ENCODE measurements around the gene COX20.

Gene COX20

GRCh38 chr1:244850896-244851295 is 15.4 kb downstream of the COX20 start:
- no peak for DNase-seq (ENCODE audit: low read depth in 4 of 4, low spot score in 1 of 4)

- no peak for DNase-seq (ENCODE audit: low read depth in 4 of 4, low spot score in 1 of 4)
These were observed 16.2 kb downstream of the COX20 start for GRCh38 chr1:244851546-244852231.

- DNase-seq (ENCODE audit: low read depth in 4 of 4, low spot score in 1 of 4) = no peak
These were observed 17.2 kb downstream of the COX20 start for GRCh38 chr1:244852694-244853093.

- DNase-seq (ENCODE audit: low read depth in 4 of 4, low spot score in 1 of 4) = no peak
These were observed 18.7 kb downstream of the COX20 start for GRCh38 chr1:244854166-244854565.

GRCh38 chr1:244854865-244855578 is 19.6 kb downstream of the COX20 start:
- DNase-seq (ENCODE audit: low read depth in 4 of 4, low spot score in 1 of 4) = no peak

- DNase-seq (ENCODE audit: low read depth in 4 of 4, low spot score in 1 of 4) = no peak
These were observed 22.3 kb downstream of the COX20 start for GRCh38 chr1:244857761-244858160.

- DNase-seq (ENCODE audit: low read depth in 4 of 4, low spot score in 1 of 4) = no peak
These were observed 22.9 kb downstream of the COX20 start for GRCh38 chr1:244858357-244858756.

- DNase-seq (ENCODE audit: low read depth in 4 of 4, low spot score in 1 of 4) = no peak
These were observed 24.6 kb downstream of the COX20 start for GRCh38 chr1:244860078-244860477.

- DNase-seq (ENCODE audit: low read depth in 4 of 4, low spot score in 1 of 4) = no peak
These were observed 25.6 kb downstream of the COX20 start for GRCh38 chr1:244860914-244861610.

- DNase-seq (ENCODE audit: low read depth in 4 of 4, low spot score in 1 of 4) = no peak
These were observed 26.2 kb downstream of the COX20 start for GRCh38 chr1:244861683-244862082.

- no peak for DNase-seq (ENCODE audit: low read depth in 4 of 4, low spot score in 1 of 4)
These were observed 26.9 kb downstream of the COX20 start for GRCh38 chr1:244862354-244862698.

GRCh38 chr1:244862699-244863490 is 27.4 kb downstream of the COX20 start:
- peak; percentile 94 to 97 (median 96) for DNase-seq (ENCODE audit: low read depth in 4 of 4, low spot score in 1 of 4)

- DNase-seq (ENCODE audit: low read depth in 4 of 4, low spot score in 1 of 4) = peak in 3 of 4 experiments; percentile 11 to 17 (median 11)
These were observed 28.2 kb downstream of the COX20 start for GRCh38 chr1:244863491-244864252.

- DNase-seq (ENCODE audit: low read depth in 4 of 4, low spot score in 1 of 4) = peak; percentile 92 to 95 (median 94)
These were observed 29.0 kb downstream of the COX20 start, which contains the start of gene HNRNPU for GRCh38 chr1:244864253-244865027. HNRNPU (minus strand) TSS chr1:244864543; CDS start chr1:244864307, 236 bp downstream.

GRCh38 chr1:244865028-244865371 is 29.5 kb downstream of the COX20 start:
- DNase-seq (ENCODE audit: low read depth in 4 of 4, low spot score in 1 of 4) = no peak

- DNase-seq (ENCODE audit: low read depth in 4 of 4, low spot score in 1 of 4) = no peak
These were observed 30.4 kb downstream of the COX20 start for GRCh38 chr1:244865820-244866219.

- no peak for DNase-seq (ENCODE audit: low read depth in 4 of 4, low spot score in 1 of 4)
These were observed 30.9 kb downstream of the COX20 start for GRCh38 chr1:244866355-244866754.

GRCh38 chr1:244868484-244869363 is 33.3 kb downstream of the COX20 start:
- DNase-seq (ENCODE audit: low read depth in 4 of 4, low spot score in 1 of 4) = no peak

- DNase-seq (ENCODE audit: low read depth in 4 of 4, low spot score in 1 of 4) = no peak
These were observed 33.9 kb downstream of the COX20 start for GRCh38 chr1:244869364-244869827.

All from stimulated activated CD4-positive, alpha-beta T cell treated with anti-CD3 and anti-CD28 coated beads, Interleukin-1b, Interleukin-23, amount 100 ng/mL, for 24 hours (primary cell).